HS-27A (cell line): ENCODE results near the gene TUBB4B.
A peak's percentile ranks its signal among the peaks of the same experiment; 100 is the strongest.

Experiments
- DNase-seq: peaks from one replicate; pipeline ENCODE4 v3.0.0-alpha.2; 2012; ENCODE audit warnings: low read depth, missing footprints

Gene TUBB4B

DNA sequence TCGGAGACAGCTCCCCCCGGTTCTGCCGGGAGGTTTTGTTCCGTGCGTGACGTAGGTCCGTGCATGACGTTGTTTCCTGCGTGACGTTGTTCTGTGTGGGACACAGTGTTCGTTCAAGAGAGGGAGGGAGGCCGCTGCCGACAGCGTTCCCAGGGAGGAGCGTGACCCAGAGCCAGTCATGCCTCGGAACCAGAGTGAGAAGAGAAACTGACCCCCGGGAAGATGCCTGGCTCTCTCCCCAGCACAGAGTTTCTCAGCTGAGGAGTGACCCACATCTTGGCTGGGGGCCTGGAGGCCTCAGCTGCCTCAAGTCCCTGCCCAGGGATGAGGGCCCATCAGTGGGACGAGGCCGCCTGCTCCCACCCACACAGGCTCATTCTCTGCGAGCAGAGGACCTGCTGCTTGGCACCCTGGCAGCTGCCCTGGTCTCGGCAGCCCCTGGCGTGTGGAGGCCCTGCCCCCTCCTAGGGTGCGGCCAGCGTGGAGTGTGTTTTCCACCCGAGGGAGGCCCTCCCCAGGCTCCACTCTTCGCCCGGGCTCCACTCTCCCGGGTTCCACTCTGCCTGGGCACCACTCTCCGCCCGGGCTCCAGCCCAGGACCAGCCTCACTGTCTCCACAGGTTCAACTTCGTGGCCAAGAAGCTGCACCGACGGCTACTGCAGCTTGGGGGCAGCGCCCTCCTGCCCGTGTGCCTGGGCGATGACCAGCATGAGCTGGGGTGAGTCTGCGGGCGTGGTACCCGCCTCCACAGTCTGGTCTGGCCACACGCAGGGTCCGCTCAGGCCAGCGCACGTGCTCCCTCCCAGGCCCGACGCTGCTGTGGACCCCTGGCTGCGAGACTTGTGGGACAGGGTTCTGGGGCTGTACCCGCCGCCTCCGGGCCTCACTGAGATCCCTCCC is 27.7 kb upstream of the TUBB4B start:
- no peak for DNase-seq

GRCh38 chr9:137214620-137215019 is 26.5 kb upstream of the TUBB4B start:
- no peak for DNase-seq

- no peak for DNase-seq
Measured at GRCh38 chr9:137215196-137215986, 25.7 kb upstream of the TUBB4B start.

- DNase-seq = no peak
Measured at GRCh38 chr9:137216188-137216965, 24.7 kb upstream of the TUBB4B start.

- no peak for DNase-seq
Measured at GRCh38 chr9:137217276-137218211, 23.5 kb upstream of the TUBB4B start.

DNA sequence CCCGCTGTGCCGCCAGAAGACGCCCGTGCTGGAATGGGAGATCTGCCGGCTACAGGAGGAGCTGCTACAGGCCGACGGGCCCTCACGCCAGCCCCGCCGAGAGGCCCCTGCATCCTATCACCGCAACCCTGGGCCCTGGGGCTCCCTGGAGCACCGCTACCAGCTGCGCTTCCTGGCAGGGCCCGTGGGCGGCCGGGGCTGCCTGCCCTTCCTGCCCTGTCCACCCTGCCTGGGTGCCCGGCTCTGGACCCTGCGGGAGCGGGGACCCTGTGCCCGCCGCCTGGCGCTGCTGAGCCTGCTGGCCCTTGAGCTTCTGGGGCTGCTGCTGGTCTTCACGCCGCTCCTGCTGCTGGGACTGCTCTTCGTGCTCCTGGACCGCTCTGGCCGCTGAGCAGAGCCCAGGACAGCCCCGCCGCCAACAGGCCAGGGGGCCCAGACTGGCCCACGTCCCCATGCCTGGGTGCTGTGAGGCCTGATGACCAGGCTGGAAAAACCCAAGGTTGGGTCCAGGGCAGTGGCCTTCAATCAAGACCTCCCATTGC is 22.8 kb upstream of the TUBB4B start:
- DNase-seq = no peak

DNA sequence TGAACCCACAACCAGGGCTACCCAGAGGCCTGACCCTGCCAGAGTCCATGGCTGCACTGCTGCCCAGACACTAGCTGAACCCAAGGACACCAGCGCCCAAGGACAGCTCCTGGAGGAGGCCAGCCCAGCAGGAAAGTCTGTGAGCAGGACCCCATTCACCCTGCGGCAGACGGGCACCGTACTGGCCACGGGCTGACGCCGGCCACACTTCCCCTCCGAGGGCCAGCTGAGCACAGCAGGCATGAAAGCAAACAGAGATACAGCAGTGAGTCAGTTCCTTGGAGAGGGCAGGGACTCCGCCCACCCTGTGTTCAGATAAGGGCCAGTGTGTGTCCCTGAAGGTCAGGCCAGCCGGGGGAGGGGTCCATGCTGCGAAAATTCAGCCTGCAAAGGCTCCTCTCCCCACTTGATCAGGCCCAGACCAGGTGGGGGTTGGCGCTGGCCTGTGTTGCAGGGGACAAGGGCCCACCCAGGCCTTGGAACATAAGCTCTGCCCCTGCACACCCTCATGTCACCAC is 22.3 kb upstream of the TUBB4B start:
- no peak for DNase-seq

DNA sequence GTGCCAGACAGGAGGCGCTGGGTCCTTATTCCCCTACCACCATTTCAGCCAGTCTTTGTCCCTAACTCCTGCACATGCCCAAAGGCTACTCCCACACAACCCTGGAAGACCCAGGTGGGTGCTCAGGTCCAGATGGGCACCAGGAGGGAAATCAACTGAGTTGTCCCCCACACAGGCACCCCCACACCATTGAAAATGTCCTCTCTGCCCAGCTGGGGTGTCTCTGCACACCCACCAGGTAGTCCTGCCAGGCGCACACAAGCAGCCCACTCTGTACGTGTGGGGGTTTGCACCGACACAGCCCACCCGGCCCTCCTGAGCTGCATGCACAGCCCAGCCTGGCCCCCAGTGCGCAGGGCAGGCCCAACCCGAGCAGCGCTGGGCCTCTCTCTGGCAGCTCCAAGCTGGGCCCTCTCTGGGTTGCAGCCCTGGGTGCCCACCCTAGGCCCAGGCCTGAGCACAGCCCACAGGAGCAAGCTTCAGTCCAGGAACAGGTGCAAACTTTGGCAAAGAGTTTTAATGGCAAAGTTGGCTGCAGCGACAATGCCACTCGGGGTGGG is 21.2 kb upstream of the TUBB4B start:
- no peak for DNase-seq

DNA sequence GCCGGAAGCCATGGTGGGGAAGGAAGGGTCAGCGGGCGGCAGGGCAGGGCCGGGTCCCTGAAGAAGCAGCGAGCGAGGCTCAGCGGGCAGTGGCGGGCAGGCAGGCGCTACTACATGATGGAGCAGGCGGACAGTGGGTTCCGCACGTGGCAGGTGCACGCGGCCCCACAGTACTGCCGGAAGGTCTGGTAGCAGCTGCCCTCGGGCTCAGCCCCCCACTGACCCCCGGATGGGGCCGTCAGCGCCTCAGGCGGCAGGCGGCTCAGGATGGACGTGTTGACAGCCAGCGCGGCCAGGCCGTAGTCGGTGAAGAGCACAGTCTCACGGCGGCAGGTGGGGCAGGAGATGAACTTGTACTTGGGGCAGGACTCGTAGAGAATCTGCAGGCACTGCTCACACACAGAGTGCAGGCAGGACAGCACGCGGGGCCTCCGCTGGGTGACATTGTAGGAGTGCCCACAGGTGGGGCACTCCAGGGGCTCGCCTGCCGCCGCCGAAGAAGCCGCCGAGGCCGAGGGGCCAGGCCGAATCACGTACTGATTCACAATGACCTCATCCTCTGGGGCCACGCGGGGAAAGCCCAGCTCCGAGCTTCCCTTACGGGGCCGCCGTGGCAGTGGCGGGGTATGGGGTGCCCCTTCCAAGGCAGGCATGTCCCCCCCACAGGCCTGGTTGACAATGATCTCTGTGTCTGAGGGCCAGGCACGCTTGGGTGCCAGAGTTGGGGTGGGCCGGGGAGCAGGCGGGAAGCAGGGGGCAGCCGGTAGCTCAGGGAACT is 20.6 kb upstream of the TUBB4B start:
- DNase-seq = no peak

- DNase-seq = no peak
Measured at GRCh38 chr9:137221095-137221505, 20.0 kb upstream of the TUBB4B start.

DNA sequence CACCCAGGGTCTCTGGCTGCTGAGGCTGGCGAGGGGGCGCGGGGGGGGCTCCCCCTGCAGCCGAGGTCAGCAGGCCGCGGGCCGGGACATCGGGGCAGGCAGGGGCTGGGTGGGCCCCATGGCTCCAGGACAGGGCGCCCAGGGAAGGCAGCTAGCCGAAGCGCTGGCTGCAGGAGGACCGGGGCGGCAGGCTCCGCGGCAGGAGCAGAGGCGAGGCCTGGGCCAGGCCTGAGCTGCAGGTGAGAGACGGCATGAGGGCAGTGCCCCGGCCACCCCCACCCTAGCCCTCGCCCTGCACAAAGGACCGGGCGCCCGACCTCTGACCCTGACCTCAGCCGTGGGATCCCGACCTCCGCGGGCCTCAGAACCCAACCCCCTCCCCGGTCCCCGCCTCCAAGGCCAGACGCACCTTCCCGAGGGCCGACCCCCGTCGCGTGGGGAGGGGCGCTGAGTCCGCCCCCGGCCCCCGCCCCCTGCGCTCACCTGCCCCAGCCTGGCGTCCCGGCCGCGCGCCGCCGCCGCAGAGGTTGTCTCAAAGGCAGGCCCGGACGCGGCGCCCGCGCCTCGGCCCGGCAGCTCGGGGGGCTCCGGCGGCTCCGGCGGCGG is 19.5 kb upstream of the TUBB4B start:
- DNase-seq = no peak

DNA sequence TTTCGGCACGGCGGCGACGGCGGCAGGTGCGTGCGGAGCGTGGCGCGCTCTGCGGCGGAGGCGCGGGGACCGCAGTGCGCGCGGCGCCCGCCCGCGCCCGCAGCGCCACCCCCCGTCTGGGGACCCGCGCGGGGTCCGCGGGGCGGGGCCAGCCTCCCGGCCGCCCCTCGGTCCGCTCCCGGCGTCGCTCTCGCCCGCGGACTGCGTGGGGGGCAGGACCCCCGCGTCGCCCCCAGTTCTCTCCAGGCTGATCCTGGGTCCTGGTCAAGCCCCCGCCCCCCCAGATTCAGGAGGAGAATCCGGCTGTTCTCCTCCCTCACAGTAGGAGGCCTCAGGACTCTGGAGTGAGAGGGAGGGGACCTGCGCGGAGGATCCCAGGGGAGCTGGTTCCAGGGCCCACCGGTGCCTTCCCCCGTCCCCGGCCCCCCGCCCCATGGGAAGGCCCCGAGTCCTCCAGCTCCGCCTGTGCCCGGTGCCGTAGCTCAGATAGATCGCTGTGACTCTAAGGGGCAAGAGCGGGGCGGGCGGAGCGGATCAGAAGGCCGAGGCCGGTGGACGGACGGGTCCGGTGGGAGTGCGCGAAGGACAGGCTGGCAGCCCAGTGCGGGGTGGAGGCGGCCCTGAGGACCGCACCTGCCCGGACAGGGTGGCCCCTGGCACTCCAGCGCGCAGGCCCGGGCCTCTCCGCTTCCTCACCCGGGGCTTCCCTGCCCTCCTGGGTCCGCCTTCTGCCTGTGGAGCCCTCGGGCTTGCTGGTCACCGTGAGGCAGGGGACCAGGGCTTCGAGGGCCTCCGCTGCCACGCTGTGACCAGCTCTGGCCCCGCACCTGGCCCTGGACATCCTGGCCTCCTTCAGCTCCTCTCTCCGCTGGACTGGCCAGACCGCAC is 18.7 kb upstream of the TUBB4B start, which contains the start of gene RNF208:
Gene RNF208 (minus strand): TSS at position 51 of the 888 bp plus-strand sequence. CDS start 1,028 bp downstream, outside the sequence.
- DNase-seq = no peak

DNA sequence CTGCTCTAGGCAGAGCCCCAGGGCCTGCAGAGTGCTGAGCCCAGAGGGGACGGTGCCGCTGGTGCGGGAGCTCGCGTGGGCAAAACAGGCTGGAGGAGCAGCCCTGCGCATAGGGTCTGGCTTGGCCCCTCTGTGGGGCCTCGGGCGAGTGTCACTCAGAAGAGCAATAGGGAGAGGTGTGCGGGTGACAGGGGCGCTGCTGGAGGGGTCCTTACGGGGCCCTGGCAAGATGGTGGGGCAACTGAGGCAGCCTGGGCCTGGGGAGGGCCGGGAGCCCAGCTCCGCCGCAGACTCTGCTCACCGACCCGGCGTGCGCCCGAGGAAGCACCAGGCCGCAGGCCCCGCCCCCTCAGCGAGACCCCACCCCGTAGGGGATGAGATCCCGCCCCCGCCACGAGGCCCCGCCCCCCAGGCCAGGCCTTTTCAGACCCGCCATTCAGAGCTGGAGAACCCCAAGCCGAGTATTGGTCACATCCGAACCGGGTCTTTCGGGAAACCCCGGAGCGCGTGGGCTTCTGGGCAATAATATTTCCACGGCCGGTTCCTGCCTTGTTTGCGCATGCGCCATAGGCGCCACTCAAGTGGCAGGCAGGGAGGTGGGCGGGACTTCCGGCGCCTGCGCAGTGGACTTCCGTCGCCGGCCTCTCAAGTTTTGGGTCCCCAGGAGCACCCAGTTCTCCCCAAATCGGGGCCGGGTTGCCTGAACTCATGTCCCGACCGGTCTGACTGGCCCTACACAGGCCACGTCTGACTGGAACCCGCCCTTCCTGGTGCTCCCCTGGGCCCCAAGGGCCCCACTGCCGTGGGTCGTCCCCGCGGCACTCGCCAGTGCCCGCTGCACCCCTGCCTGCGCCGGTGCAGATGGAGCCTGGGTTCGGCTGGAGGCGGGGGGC is 17.8 kb upstream of the TUBB4B start:
- peak; percentile 87 for DNase-seq

GRCh38 chr9:137224830-137225694 is 16.0 kb upstream of the TUBB4B start, which contains the start of gene CYSRT1:
Gene CYSRT1 (plus strand): TSS chr9:137225174. CDS start chr9:137225622, 448 bp downstream.
- no peak for DNase-seq

- DNase-seq = no peak
Measured at GRCh38 chr9:137225699-137226331, 15.3 kb upstream of the TUBB4B start.
